HCT116 (cell line): ENCODE data around the gene MGRN1.

Experiments
- CTCF ChIP-seq, 3 experiments: fragments of 200-600 bp in 1 of 3; sonication (generic) in 1 of 3; IDR thresholded peaks in 2 of 3; conservative IDR thresholded peaks in 1 of 3; 2 replicates each; pipeline ENCODE4 v1.5.1; 2012 to 2017; ENCODE audit warnings: low read depth in 2 of 3, low read length in 2 of 3, antibody characterized with exemption in 1 of 3, borderline replicate concordance in 1 of 3, control low read depth in 1 of 3, mild to moderate bottlenecking in 1 of 3, mixed read lengths in 1 of 3, mixed run types in 1 of 3, moderate library complexity in 1 of 3; ENCODE audit not compliant: insufficient read depth in 1 of 3
- ELF1 ChIP-seq: IDR thresholded peaks from 2 replicates; pipeline ENCODE4 v1.6.1; 2012; ENCODE audit warnings: low read depth, borderline replicate concordance
- EZH2 ChIP-seq: fragments of 200-600 bp; sonication (generic); IDR thresholded peaks from 2 replicates; pipeline ENCODE4 v1.6.1; 2017; ENCODE audit warnings: antibody characterized with exemption, mixed run types
- POLR2A ChIP-seq: IDR thresholded peaks from 2 replicates; pipeline ENCODE4 v1.7.0; 2011; ENCODE audit warnings: borderline replicate concordance; ENCODE audit not compliant: insufficient read depth, insufficient read length; ENCODE audit errors: extremely low read depth
- SIN3A ChIP-seq: IDR thresholded peaks from 2 replicates; pipeline ENCODE4 v1.6.1; 2012; ENCODE audit warnings: low read depth
- ZFX ChIP-seq: fragments of 450-650 bp; IDR thresholded peaks from 2 replicates; pipeline ENCODE4 v1.6.1; 2017

GRCh38 chr16:4728676-4729075, 104.0 kb downstream of the MGRN1 start:
- TF ChIP-seq EZH2 (no peak), POLR2A (no peak), ZFX (no peak), CTCF (IDR thresholded peaks at IDR 0.05 in 2 of 3, conservative IDR thresholded peaks at IDR 0.05 in 1 of 3; ENCODE audit: borderline replicate concordance in 1 of 3, insufficient read depth in 1 of 3, low read depth in 2 of 3, low read length in 2 of 3) (no peak), SIN3A (no peak), ELF1 (no peak)
